GM12878 (cell line): ENCODE data around the gene SCNM1. TPM values are rescaled to one million over a fixed set of nuclear protein-coding genes. Genes with fewer than 3 reads are reported as not detected.

Source experiments
- ATAC-seq: fragments of 200-7000 bp; cut with Tn5 transposase; 3 replicates; pipeline ENCODE4 v1.9.1; 2020; ENCODE audit warnings: mild to moderate bottlenecking, moderate library complexity
- BruUV-seq: library from RNA; stranded (reverse); fragments of 400-500 nt; replicated peaks from 2 replicates; lab custom pipeline; 2021; lab: Mats Ljungman, UMichigan
- CTCF ChIA-PET: fragments of 300-600 bp; sonication (Branson Sonifier 250); formaldehyde crosslinking; extraction: SDS; loops from one replicate; lab custom pipeline; 2021; ENCODE audit warnings: inconsistent platforms; lab: Yijun Ruan, JAX
- POLR2A ChIA-PET: fragments of 350-600 bp; formaldehyde crosslinking; extraction: SDS; loops from one replicate; lab custom pipeline; 2021; ENCODE audit warnings: inconsistent platforms; lab: Charles Lee
- RAD21 ChIA-PET: fragments of 300-600 bp; sonication (Branson Sonifier 250); formaldehyde crosslinking; loops from one replicate; lab custom pipeline; 2023; ENCODE audit warnings: antibody characterized with exemption; ENCODE audit not compliant: unreplicated experiment; lab: Charles Lee
- SMC1A ChIA-PET: fragments of 300-600 bp; sonication (Branson Sonifier 250); formaldehyde crosslinking; loops from one replicate; lab custom pipeline; 2023; ENCODE audit not compliant: unreplicated experiment, uncharacterized antibody; lab: Charles Lee
- DNase-seq: peaks from one replicate; pipeline ENCODE4 v3.0.0-alpha.2; 2011; ENCODE audit warnings: low read depth, low spot score
- FAIRE-seq: peaks from 3 replicates; lab custom pipeline; 2011; peaks lifted over from hg19 to GRCh38; lab: Jason Lieb, UNC
- H2AFZ ChIP-seq: 2 replicates; pipeline ENCODE4 v1.6.0; 2011; ENCODE audit warnings: low read depth, low read length, control low read depth; ENCODE audit not compliant: control insufficient read depth
- H3K27ac ChIP-seq: 2 replicates; pipeline ENCODE4 v1.5.1; 2011; ENCODE audit warnings: control low read depth; ENCODE audit not compliant: control insufficient read depth, insufficient read depth
- H3K27me3 ChIP-seq, 2 experiments: replicated peaks in 1 of 2; 2 replicates each; pipeline versions ENCODE4 v1.6.0 to v1.6.1; 2011; ENCODE audit warnings: low read length in 1 of 2; ENCODE audit not compliant: control insufficient read depth in 2 of 2, insufficient read depth in 2 of 2
- H3K36me3 ChIP-seq, 2 experiments: 2 replicates each; pipeline ENCODE4 v1.5.1; 2011; ENCODE audit warnings: low read length in 1 of 2; ENCODE audit not compliant: control insufficient read depth in 2 of 2, insufficient read depth in 2 of 2
- H3K4me1 ChIP-seq: 2 replicates; pipeline ENCODE4 v1.6.1; 2011; ENCODE audit warnings: mild to moderate bottlenecking, low read length, moderate library complexity, mixed read lengths; ENCODE audit not compliant: control insufficient read depth, insufficient read depth
- H3K4me2 ChIP-seq: 2 replicates; pipeline ENCODE4 v1.6.0; 2011; ENCODE audit warnings: control low read depth; ENCODE audit not compliant: control insufficient read depth, insufficient read depth
- H3K4me3 ChIP-seq: fragments of 200-600 bp; sonication (generic); 2 replicates; pipeline ENCODE4 v1.5.1; 2016
- H3K79me2 ChIP-seq: 2 replicates; pipeline ENCODE4 v1.6.0; 2011; ENCODE audit warnings: low read length; ENCODE audit not compliant: control insufficient read depth, insufficient read depth
- H3K9ac ChIP-seq: 2 replicates; pipeline ENCODE4 v1.8.0; 2011; ENCODE audit warnings: low read length, control low read depth, mixed read lengths; ENCODE audit not compliant: control insufficient read depth, insufficient read depth
- H3K9me3 ChIP-seq: replicated peaks from 3 replicates; pipeline ENCODE4 v1.5.1; 2011; ENCODE audit warnings: mild to moderate bottlenecking, low read length; ENCODE audit not compliant: control insufficient read depth, insufficient read depth
- H4K20me1 ChIP-seq: 2 replicates; pipeline ENCODE4 v1.6.0; 2011; ENCODE audit not compliant: control insufficient read depth, insufficient read depth
- BCL11A ChIP-seq: IDR thresholded peaks from 2 replicates; pipeline ENCODE4 v1.6.1; 2011; ENCODE audit warnings: low read depth, low read length
- BRCA1 ChIP-seq: IDR thresholded peaks from 2 replicates; pipeline ENCODE4 v1.6.1; 2011; ENCODE audit warnings: low read depth, low read length, improper control_type of control experiment
- HCFC1 ChIP-seq: fragments of 150-350 bp; IDR thresholded peaks from 2 replicates; pipeline ENCODE4 v1.6.1; 2014; ENCODE audit warnings: low read length
- JUNB ChIP-seq: IDR thresholded peaks from 2 replicates; pipeline ENCODE4 v1.6.1; 2016; ENCODE audit warnings: antibody characterized with exemption, mild to moderate bottlenecking
- MYB ChIP-seq: fragments of 150-350 bp; IDR thresholded peaks from 2 replicates; pipeline ENCODE4 v1.6.1; 2014; ENCODE audit warnings: mild to moderate bottlenecking, low read depth, low read length, borderline replicate concordance
- PAX8 ChIP-seq: fragments of 450-650 bp; IDR thresholded peaks from 2 replicates; pipeline ENCODE4 v1.6.1; 2017; ENCODE audit warnings: mild to moderate bottlenecking, moderate library complexity
- RAD21 ChIP-seq: IDR thresholded peaks from 2 replicates; pipeline ENCODE4 v1.6.1; 2011; ENCODE audit warnings: mild to moderate bottlenecking, low read depth, low read length, moderate library complexity; ENCODE audit not compliant: insufficient read depth
- RB1 ChIP-seq: fragments of 450-650 bp; formaldehyde crosslinking; IDR thresholded peaks from 2 replicates; pipeline ENCODE4 v1.6.1; 2017; ENCODE audit warnings: mild to moderate bottlenecking, borderline replicate concordance
- RCOR1 ChIP-seq: conservative IDR thresholded peaks from 2 replicates; pipeline ENCODE4 v1.6.1; 2012; ENCODE audit warnings: low read depth, low read length, improper control_type of control experiment
- SPI1 ChIP-seq: IDR thresholded peaks from 2 replicates; pipeline ENCODE4 v1.6.1; 2011; ENCODE audit warnings: low read depth, mild to moderate bottlenecking, low read length, moderate library complexity, borderline replicate concordance; ENCODE audit not compliant: insufficient read depth
- ZNF24 ChIP-seq: fragments of 450-650 bp; IDR thresholded peaks from 2 replicates; pipeline ENCODE4 v1.6.1; 2017; ENCODE audit warnings: antibody characterized with exemption, mild to moderate bottlenecking
- ZZZ3 ChIP-seq: IDR thresholded peaks from 2 replicates; pipeline ENCODE4 v1.6.1; 2011; ENCODE audit warnings: low read depth; ENCODE audit not compliant: control insufficient read depth, insufficient read length
- WGBS: methylation state at CpG from one replicate; pipeline ENCODE4 v1.1.6; 2016; ENCODE audit warnings: low lambda C conversion rate; ENCODE audit not compliant: insufficient replicate concordance, insufficient coverage; ENCODE audit errors: missing lambda C conversion rate; 5-methylcytosine and 5-hydroxymethylcytosine counted together
- in situ Hi-C: fragments of 300-500 bp; cut with MboI; formaldehyde crosslinking; loops from 9 replicates; pipeline ENCODE4 v1.14.3; 2018; ENCODE audit warnings: mixed read lengths
- intact Hi-C: fragments of 100-400 bp; cut with micrococcal nuclease; formaldehyde crosslinking; loops from one replicate; pipeline ENCODE4 v1.14.2; 2022; ENCODE audit not compliant: unreplicated experiment
- polyA plus RNA-seq, 11 experiments: library from polyadenylated mRNA; depleted of rRNA in 4 of 11; unstranded in 6 of 11; stranded (reverse) in 5 of 11; fragments of >200 nt; fragmentation: Nextera tagmentation in 4 of 11; fragmentation: Illumina TruSeq in 1 of 11; extraction: Ambion mirVana in 4 of 11; extraction: Trizol in 1 of 11; gene quantifications; 1 replicate in 1 of 11; 2 replicates in 10 of 11; pipeline versions ENCODE4 v1.2.1 to v1.2.3, GENCODE V29; 2011 to 2016; ENCODE audit warnings: inconsistent platforms in 2 of 11, missing spikeins in 2 of 11, low read depth in 1 of 11
- total RNA-seq, 4 experiments: library from RNA; depleted of rRNA in 3 of 4; stranded (reverse); fragments of >200 nt in 3 of 4; fragmentation: Illumina TruSeq in 1 of 4; extraction: Trizol in 1 of 4; gene quantifications; 2 replicates each; pipeline versions ENCODE4 v1.2.1 to v1.2.3, GENCODE V29; 2013 to 2021
- TF ChIP-seq, protein P1 (sequence below): IDR thresholded peaks from 2 replicates; pipeline ENCODE4 v1.6.1; 2012; ENCODE audit warnings: improper control_type of control experiment, low read depth, low read length; ENCODE audit not compliant: insufficient replicate concordance
- TF ChIP-seq, protein P2 (sequence below): IDR thresholded peaks from 2 replicates; pipeline ENCODE4 v1.6.1; 2012; ENCODE audit warnings: low read depth, low read length, improper control_type of control experiment
- TF ChIP-seq, protein P3 (sequence below): fragments of 450-650 bp; IDR thresholded peaks from 2 replicates; pipeline ENCODE4 v1.6.1; 2016; ENCODE audit warnings: mild to moderate bottlenecking

The SCNM1 gene
- total and polyA plus RNA-seq, 10 of the 15 experiments (the other 5 are each of a cell fraction or from before 2014, with no cell fraction given): 25.8 to 207 (median 76.9) TPM

DNA sequence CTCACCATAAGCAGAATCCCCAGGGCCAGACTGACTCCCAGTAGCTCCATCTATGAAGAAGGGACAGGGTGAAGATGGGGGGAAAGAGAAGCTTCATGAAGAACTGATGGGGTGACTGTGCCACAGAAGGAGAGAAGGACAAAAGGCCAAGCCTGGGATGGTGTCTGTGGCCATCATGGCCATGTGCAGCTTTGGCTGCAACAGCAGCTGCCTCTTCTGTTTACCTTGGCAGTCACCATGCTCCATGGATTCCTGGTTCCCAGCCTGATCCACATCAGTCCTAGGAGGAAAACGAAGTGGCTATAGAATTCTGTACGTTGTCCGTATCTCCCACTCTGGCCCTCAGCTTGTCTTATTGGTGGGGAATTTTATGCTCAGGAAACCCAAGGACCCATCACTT lies 31.5 kb upstream of the SCNM1 start (continued):
- TF ChIP-seq MYB: no peak
- TF ChIP-seq, protein P1, sequence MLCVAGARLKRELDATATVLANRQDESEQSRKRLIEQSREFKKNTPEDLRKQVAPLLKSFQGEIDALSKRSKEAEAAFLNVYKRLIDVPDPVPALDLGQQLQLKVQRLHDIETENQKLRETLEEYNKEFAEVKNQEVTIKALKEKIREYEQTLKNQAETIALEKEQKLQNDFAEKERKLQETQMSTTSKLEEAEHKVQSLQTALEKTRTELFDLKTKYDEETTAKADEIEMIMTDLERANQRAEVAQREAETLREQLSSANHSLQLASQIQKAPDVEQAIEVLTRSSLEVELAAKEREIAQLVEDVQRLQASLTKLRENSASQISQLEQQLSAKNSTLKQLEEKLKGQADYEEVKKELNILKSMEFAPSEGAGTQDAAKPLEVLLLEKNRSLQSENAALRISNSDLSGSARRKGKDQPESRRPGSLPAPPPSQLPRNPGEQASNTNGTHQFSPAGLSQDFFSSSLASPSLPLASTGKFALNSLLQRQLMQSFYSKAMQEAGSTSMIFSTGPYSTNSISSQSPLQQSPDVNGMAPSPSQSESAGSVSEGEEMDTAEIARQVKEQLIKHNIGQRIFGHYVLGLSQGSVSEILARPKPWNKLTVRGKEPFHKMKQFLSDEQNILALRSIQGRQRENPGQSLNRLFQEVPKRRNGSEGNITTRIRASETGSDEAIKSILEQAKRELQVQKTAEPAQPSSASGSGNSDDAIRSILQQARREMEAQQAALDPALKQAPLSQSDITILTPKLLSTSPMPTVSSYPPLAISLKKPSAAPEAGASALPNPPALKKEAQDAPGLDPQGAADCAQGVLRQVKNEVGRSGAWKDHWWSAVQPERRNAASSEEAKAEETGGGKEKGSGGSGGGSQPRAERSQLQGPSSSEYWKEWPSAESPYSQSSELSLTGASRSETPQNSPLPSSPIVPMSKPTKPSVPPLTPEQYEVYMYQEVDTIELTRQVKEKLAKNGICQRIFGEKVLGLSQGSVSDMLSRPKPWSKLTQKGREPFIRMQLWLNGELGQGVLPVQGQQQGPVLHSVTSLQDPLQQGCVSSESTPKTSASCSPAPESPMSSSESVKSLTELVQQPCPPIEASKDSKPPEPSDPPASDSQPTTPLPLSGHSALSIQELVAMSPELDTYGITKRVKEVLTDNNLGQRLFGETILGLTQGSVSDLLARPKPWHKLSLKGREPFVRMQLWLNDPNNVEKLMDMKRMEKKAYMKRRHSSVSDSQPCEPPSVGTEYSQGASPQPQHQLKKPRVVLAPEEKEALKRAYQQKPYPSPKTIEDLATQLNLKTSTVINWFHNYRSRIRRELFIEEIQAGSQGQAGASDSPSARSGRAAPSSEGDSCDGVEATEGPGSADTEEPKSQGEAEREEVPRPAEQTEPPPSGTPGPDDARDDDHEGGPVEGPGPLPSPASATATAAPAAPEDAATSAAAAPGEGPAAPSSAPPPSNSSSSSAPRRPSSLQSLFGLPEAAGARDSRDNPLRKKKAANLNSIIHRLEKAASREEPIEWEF: no peak

DNA sequence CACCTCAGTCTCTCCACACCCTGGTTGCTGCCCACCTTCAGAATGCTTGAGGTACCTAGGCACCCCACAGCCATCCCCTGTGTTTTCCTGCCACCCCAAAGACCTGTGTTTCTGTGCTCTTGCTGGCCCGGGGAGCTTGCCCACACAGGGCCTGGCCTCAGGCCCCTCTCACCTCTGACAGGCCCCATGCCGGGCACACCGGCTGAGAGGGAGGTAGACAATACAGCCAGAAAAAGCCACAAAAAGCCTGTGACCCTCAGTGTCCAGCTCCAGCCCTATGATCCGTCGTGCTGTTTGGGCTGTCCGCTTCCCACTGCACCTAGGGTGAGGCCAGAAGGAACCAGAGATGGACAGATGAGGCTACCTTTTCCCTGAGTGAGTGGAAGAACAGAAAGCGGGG lies 31.0 kb upstream of the SCNM1 start:
- ChIA-PET POLR2A (no interaction called here), SMC1A (interaction anchor here (0.7 to 1.1 kb wide), 2 partner anchors 9 to 20 kb away, joined by 3 read pairs; no protein-coding TSS in a partner anchor)
- no peak for ATAC-seq
- TF ChIP-seq JUNB (no peak), BCL11A (no peak), ZNF24 (no peak), HCFC1 (no peak), RB1 (no peak), PAX8 (no peak), SPI1 (no peak), BRCA1 (no peak), ZZZ3 (no peak), RAD21 (no peak), RCOR1 (no peak)
- TF ChIP-seq, protein P2, sequence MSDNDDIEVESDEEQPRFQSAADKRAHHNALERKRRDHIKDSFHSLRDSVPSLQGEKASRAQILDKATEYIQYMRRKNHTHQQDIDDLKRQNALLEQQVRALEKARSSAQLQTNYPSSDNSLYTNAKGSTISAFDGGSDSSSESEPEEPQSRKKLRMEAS: no peak
- TF ChIP-seq, protein P3, sequence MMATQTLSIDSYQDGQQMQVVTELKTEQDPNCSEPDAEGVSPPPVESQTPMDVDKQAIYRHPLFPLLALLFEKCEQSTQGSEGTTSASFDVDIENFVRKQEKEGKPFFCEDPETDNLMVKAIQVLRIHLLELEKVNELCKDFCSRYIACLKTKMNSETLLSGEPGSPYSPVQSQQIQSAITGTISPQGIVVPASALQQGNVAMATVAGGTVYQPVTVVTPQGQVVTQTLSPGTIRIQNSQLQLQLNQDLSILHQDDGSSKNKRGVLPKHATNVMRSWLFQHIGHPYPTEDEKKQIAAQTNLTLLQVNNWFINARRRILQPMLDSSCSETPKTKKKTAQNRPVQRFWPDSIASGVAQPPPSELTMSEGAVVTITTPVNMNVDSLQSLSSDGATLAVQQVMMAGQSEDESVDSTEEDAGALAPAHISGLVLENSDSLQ: no peak

More for the DNA sequence above, 31.0 kb upstream of the SCNM1 start:
- no peaks in the 10 kb centered on the region for H3K9me3 ChIP-seq
- RAD21 ChIA-PET: interaction anchor here (1.1 kb wide), 1 partner anchor 32 kb away, joined by 3 read pairs; no protein-coding TSS in a partner anchor
- no peaks in the 10 kb centered on the region for H4K20me1 ChIP-seq
- CTCF ChIA-PET: interaction anchor here (1.5 to 2.6 kb wide), 3 partner anchors 20 to 35 kb away, joined by 4 to 15 read pairs (median 7); no protein-coding TSS in a partner anchor
- no peak overlapping the region for H3K4me3 ChIP-seq
- intact Hi-C loops: no loop called here
- peaks cover 8% of the 10 kb centered on the region; the same call in 1 of the 2 replicates for H3K4me1 ChIP-seq
- no TSS peak for BruUV-seq
- no peak overlapping the region for H3K4me2 ChIP-seq
- 75% methylated on average over 7 of the region's 7 CpGs for WGBS
- H3K79me2 ChIP-seq: no peaks in the 10 kb centered on the region
- H3K27me3 ChIP-seq: no peaks in the 10 kb centered on the region
- H3K9ac ChIP-seq: no peak overlapping the region
- FAIRE-seq (no peak), DNase-seq (no peak)
- H2AFZ ChIP-seq: no peak overlapping the region
- no peak overlapping the region for H3K27ac ChIP-seq
- in situ Hi-C loops: no loop called here
- no peaks in the 10 kb centered on the region for H3K36me3 ChIP-seq
